ENCODE data around the gene APOF. TPM values are rescaled to one million over a fixed set of nuclear protein-coding genes. Genes with fewer than 3 reads are reported as not detected.

APOF gene
- total and polyA plus RNA-seq, 10 of the 15 experiments (the other 5 are each of a cell fraction or from before 2014, with no cell fraction given) = 0.04 to 0.19 (median 0.11) TPM; not detected in 5

- no peak for TF ChIP-seq RAD51 (IDR thresholded peaks at IDR 0.05)
- no peak for TF ChIP-seq IRF4 (IDR thresholded peaks at IDR 0.05; ENCODE audit: low read depth, low read length)
- no peak for TF ChIP-seq ZNF622 (IDR thresholded peaks at IDR 0.05)
- TF ChIP-seq RELB (IDR thresholded peaks at IDR 0.05; ENCODE audit: low read depth) = no peak
- TF ChIP-seq ZNF384 (IDR thresholded peaks at IDR 0.05; ENCODE audit: borderline replicate concordance, low read depth, low read length) = no peak
- TF ChIP-seq HDAC6 (IDR thresholded peaks at IDR 0.05; ENCODE audit: unreplicated experiment) = no peak
- TF ChIP-seq IKZF1 (conservative IDR thresholded peaks at IDR 0.05) = no peak
Measured at GRCh38 chr12:56321027-56321426, 41.6 kb downstream of the APOF start (continued).

- intact Hi-C loops (cut with micrococcal nuclease; ENCODE audit: unreplicated experiment) = loop anchor here (5.0 kb wide), 1 partner anchor 200 kb away; the partner anchor contains the start of genes RPL41 and ZC3H10
- BruUV-seq (replicated peaks) = no TSS peak
- ChIA-PET POLR2A (interaction anchor here (0.6 to 3.0 kb wide), 3 partner anchors 21 to 144 kb away, joined by 3 to 14 read pairs (median 6); partner anchors contain the start of gene IL23A), RAD21 (ENCODE audit: unreplicated experiment) (interaction anchor here (3.7 to 5.5 kb wide), 2 partner anchors 42 to 144 kb away, joined by 34 to 71 read pairs; partner anchors contain the start of gene STAT2), SMC1A (ENCODE audit: uncharacterized antibody, unreplicated experiment) (interaction anchor here (2.4 to 2.8 kb wide), 2 partner anchors 131 to 143 kb away, joined by 14 read pairs; partner anchors contain the start of gene TIMELESS), CTCF (interaction anchor here (5.6 kb wide), 1 partner anchor 145 kb away, joined by 76 read pairs; no protein-coding TSS in a partner anchor)
- in situ Hi-C loops (cut with MboI) = no loop called here
- no peak for TF ChIP-seq KLF5 (IDR thresholded peaks at IDR 0.05; ENCODE audit: partially characterized antibody)
- peak; percentile 26; the same call in 1 of the 2 replicates for TF ChIP-seq RAD21 (IDR thresholded peaks at IDR 0.05; ENCODE audit: insufficient read depth, low read depth, low read length)
- peaks cover 3% of the 10 kb centered on the region for H3K4me1 ChIP-seq (ENCODE audit: control insufficient read depth, insufficient read depth, low read length)
- no peak overlapping the region for H3K27ac ChIP-seq (ENCODE audit: control insufficient read depth, insufficient read depth)
- H3K4me2 ChIP-seq (ENCODE audit: control insufficient read depth, insufficient read depth) = no peak overlapping the region
- H2AFZ ChIP-seq (ENCODE audit: control insufficient read depth, low read depth, low read length) = no peak overlapping the region
- H4K20me1 ChIP-seq (ENCODE audit: control insufficient read depth, insufficient read depth) = no peaks in the 10 kb centered on the region
- no peak overlapping the region for H3K9ac ChIP-seq (ENCODE audit: control insufficient read depth, insufficient read depth, low read length)
- WGBS (ENCODE audit: insufficient coverage, insufficient replicate concordance, low lambda C conversion rate, missing lambda C conversion rate) = 96% methylated on average over 3 of the region's 3 CpGs
- no peaks in the 10 kb centered on the region for H3K9me3 ChIP-seq (replicated peaks; ENCODE audit: control insufficient read depth, insufficient read depth, low read length)
- ATAC-seq (no peak), DNase-seq (ENCODE audit: low read depth, low spot score) (no peak), FAIRE-seq (no peak)
- peaks cover 19% of the 10 kb centered on the region for H3K79me2 ChIP-seq (ENCODE audit: control insufficient read depth, insufficient read depth, low read length)
- H3K27me3 ChIP-seq (replicated peaks in 1 of 2; ENCODE audit: control insufficient read depth in 2 of 2, insufficient read depth in 2 of 2, low read length in 1 of 2) = no peaks in the 10 kb centered on the region
- peaks cover 2 to 11% of the 10 kb centered on the region in 2 experiments; a peak in 3 of 4 replicates for H3K36me3 ChIP-seq (ENCODE audit: control insufficient read depth in 2 of 2, insufficient read depth in 2 of 2, low read length in 1 of 2)
- no peak overlapping the region for H3K4me3 ChIP-seq
Measured at GRCh38 chr12:56317675-56318074, 45.0 kb downstream of the APOF start.
